PC-9 (cell line): ENCODE data around the gene RCAN1. TPM values are rescaled to one million over a fixed set of nuclear protein-coding genes. Genes with fewer than 3 reads are reported as not detected.
"Not testable (repeated sequence)": the region's sequence is repeated elsewhere in the genome, so short reads cannot be mapped to it uniquely, and the experiment has no call there.

Experiments used
- BruUV-seq: library from RNA; stranded (reverse); fragments of 400-500 nt; replicated peaks from 2 replicates; lab custom pipeline; 2021; lab: Mats Ljungman, UMichigan
- CTCF ChIA-PET: fragments of 300-600 bp; sonication (Branson Sonifier 250); formaldehyde crosslinking; loops from one replicate; lab custom pipeline; 2022; ENCODE audit warnings: antibody characterized with exemption; lab: Charles Lee
- POLR2A ChIA-PET: fragments of 300-600 bp; sonication (Branson Sonifier 250); formaldehyde crosslinking; loops from one replicate; lab custom pipeline; 2022; ENCODE audit warnings: antibody characterized with exemption; ENCODE audit not compliant: unreplicated experiment; lab: Charles Lee
- DNase-seq, 2 experiments: peaks; one replicate each; pipeline versions ENCODE4 v3.0.0 to v3.0.0-alpha.2; 2015 to 2022; ENCODE audit warnings: mixed read lengths in 1 of 2
- H2AFZ ChIP-seq: fragments of 200-600 bp; sonication (generic); 2 replicates; pipeline ENCODE4 v1.8.1; 2017; ENCODE audit warnings: antibody characterized with exemption
- H3F3A ChIP-seq: fragments of 200-600 bp; sonication (generic); 2 replicates; pipeline ENCODE4 v1.8.1; 2017; ENCODE audit warnings: antibody characterized with exemption, mild to moderate bottlenecking, low read depth; ENCODE audit not compliant: insufficient read depth
- H3K27ac ChIP-seq: fragments of 200-600 bp; sonication (generic); 2 replicates; pipeline ENCODE4 v1.6.1; 2016; ENCODE audit warnings: mixed run types
- H3K27me3 ChIP-seq: fragments of 200-600 bp; sonication (generic); 2 replicates; pipeline ENCODE4 v1.6.1; 2016; ENCODE audit warnings: low read depth, mixed run types; ENCODE audit not compliant: insufficient read depth
- H3K36me3 ChIP-seq: fragments of 200-600 bp; sonication (generic); 2 replicates; pipeline ENCODE4 v1.6.1; 2016; ENCODE audit warnings: low read depth, mixed run types
- H3K4me1 ChIP-seq: fragments of 200-600 bp; sonication (generic); replicated peaks from 2 replicates; pipeline ENCODE4 v1.6.1; 2016; ENCODE audit warnings: mixed run types; ENCODE audit not compliant: insufficient read depth
- H3K4me2 ChIP-seq: fragments of 200-600 bp; sonication (generic); 2 replicates; pipeline ENCODE4 v1.6.1; 2017; ENCODE audit warnings: mixed run types
- H3K4me3 ChIP-seq: fragments of 200-600 bp; sonication (generic); 2 replicates; pipeline ENCODE4 v1.6.1; 2016; ENCODE audit warnings: mixed run types
- H3K79me2 ChIP-seq: fragments of 200-600 bp; sonication (generic); 2 replicates; pipeline ENCODE4 v1.6.1; 2017; ENCODE audit warnings: low read depth, mixed run types
- H3K9me2 ChIP-seq: fragments of 200-600 bp; sonication (generic); 2 replicates; pipeline ENCODE4 v1.8.1; 2017; ENCODE audit warnings: mild to moderate bottlenecking; ENCODE audit not compliant: insufficient read depth
- H3K9me3 ChIP-seq: fragments of 200-600 bp; sonication (generic); 2 replicates; pipeline ENCODE4 v1.8.1; 2016; ENCODE audit warnings: low read depth; ENCODE audit not compliant: insufficient read depth
- H4K20me1 ChIP-seq: fragments of 200-600 bp; sonication (generic); 2 replicates; pipeline ENCODE4 v1.8.1; 2017; ENCODE audit not compliant: insufficient read depth
- EZH2 ChIP-seq: fragments of 200-600 bp; sonication (generic); IDR thresholded peaks from 2 replicates; pipeline ENCODE4 v1.8.0; 2017; ENCODE audit warnings: antibody characterized with exemption, low read depth
- intact Hi-C: fragments of 100-400 bp; cut with micrococcal nuclease; formaldehyde crosslinking; loops from one replicate; pipeline ENCODE4 v1.10.0; 2022; ENCODE audit not compliant: unreplicated experiment
- total RNA-seq: library from RNA; stranded (reverse); gene quantifications from 2 replicates; pipeline ENCODE4 v1.2.3, GENCODE V29; 2021
- TF ChIP-seq, protein P1 (sequence below): fragments of 200-600 bp; sonication (generic); conservative IDR thresholded peaks from 2 replicates; pipeline ENCODE4 v1.6.1; 2017; ENCODE audit warnings: mixed run types, antibody characterized with exemption, mild to moderate bottlenecking, moderate library complexity

The RCAN1 gene
- total RNA-seq, 1 experiment from 2014 or later, result 7.2 TPM

DNA sequence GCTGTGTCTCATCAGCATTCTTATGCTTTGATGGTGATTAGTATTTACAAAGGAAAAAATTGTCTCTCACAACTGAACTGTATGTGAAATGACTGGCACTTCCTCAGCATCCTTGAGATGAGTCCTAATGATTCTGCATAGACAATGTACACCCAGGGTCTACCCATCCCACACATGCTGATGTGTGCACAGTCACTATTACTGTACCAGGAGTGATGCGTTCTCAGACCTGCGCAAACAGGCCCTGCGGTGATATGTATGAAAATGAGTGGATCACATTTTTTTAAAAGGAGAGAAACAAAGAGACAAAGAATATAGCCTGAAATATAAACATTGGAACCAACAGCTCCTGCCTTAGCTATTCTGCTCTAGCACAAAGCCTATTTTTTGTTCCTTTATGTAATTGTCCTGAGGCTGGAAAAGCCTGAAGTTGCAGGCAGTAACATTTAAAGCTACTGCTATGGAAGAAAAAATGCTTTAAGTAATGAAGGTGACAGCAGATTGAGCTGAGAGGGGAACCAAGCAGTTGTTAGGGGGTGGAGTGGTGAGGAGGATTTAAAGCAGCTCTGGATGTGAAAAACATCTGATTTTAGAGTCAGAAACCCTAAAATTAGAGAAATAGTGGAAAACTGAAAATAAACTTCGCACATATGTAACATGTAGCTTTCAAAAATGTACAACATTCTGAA, 5.5 kb downstream of the RCAN1 start:
- Histone ChIP-seq H3K9me3 (no peaks in the 10 kb centered on the region), H3F3A (no peaks in the 10 kb centered on the region), H4K20me1 (no peaks in the 10 kb centered on the region), H3K27me3 (no peaks in the 10 kb centered on the region), H3K4me3 (no peak overlapping the region), H3K36me3 (no peaks in the 10 kb centered on the region), H3K27ac (no peak overlapping the region), H3K4me1 (no peaks in the 10 kb centered on the region), H3K9me2 (no peaks in the 10 kb centered on the region), H2AFZ (no peak overlapping the region), H3K79me2 (no peaks in the 10 kb centered on the region), H3K4me2 (no peak overlapping the region)
- DNase-seq, result no peak
- TF ChIP-seq, protein P1, sequence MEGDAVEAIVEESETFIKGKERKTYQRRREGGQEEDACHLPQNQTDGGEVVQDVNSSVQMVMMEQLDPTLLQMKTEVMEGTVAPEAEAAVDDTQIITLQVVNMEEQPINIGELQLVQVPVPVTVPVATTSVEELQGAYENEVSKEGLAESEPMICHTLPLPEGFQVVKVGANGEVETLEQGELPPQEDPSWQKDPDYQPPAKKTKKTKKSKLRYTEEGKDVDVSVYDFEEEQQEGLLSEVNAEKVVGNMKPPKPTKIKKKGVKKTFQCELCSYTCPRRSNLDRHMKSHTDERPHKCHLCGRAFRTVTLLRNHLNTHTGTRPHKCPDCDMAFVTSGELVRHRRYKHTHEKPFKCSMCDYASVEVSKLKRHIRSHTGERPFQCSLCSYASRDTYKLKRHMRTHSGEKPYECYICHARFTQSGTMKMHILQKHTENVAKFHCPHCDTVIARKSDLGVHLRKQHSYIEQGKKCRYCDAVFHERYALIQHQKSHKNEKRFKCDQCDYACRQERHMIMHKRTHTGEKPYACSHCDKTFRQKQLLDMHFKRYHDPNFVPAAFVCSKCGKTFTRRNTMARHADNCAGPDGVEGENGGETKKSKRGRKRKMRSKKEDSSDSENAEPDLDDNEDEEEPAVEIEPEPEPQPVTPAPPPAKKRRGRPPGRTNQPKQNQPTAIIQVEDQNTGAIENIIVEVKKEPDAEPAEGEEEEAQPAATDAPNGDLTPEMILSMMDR, result no peak
- TF ChIP-seq EZH2, result no peak
- BruUV-seq, result no TSS peak
- ChIA-PET CTCF (interaction anchor here (0.6 kb wide), 1 partner anchor 80 kb away, joined by 5 read pairs; no protein-coding TSS in a partner anchor), POLR2A (no interaction called here)
- intact Hi-C loops, result no loop called here

GRCh38 chr21:34607376-34607775, 7.5 kb downstream of the RCAN1 start:
- intact Hi-C loops, CTCF ChIA-PET: not testable (repeated sequence)

DNA sequence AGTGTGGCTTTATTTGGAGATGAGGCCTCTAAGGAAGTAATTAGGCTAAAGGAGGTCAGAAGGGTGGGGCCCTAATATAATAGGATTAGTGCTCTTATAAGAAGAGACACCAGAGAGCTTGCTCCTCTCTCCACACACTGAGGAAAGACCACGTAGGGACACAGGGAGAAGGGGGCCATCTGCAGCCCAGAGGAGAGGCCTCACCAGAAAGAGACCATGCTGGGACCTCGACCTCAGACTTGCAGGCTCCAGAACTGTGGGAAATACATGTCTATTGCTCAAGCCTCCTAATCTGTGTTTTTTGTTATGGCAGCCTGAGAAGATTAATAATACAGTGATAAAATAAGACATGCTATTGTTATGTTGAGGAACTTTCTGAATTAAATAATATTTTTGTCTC, 8.3 kb downstream of the RCAN1 start:
- POLR2A ChIA-PET, result no interaction called here
- H3F3A ChIP-seq, result no peaks in the 10 kb centered on the region
- no peaks in the 10 kb centered on the region for H3K79me2 ChIP-seq
- no peak for DNase-seq
- no peak overlapping the region for H3K27ac ChIP-seq
- H3K4me1 ChIP-seq, result peaks cover 4% of the 10 kb centered on the region; the same call in 1 of the 2 replicates
- H3K4me3 ChIP-seq, result no peak overlapping the region
- TF ChIP-seq, protein P1, result no peak
- no peak for TF ChIP-seq EZH2
- H3K36me3 ChIP-seq, result no peaks in the 10 kb centered on the region
- CTCF ChIA-PET, result no interaction called here
- intact Hi-C loops, result no loop called here
- H3K9me2 ChIP-seq, result no peaks in the 10 kb centered on the region
- no peaks in the 10 kb centered on the region for H3K9me3 ChIP-seq
- H3K4me2 ChIP-seq, result no peak overlapping the region
- no peaks in the 10 kb centered on the region for H3K27me3 ChIP-seq
- no peaks in the 10 kb centered on the region for H4K20me1 ChIP-seq
- BruUV-seq, result no TSS peak
- no peak overlapping the region for H2AFZ ChIP-seq

More at GRCh38 chr21:34607376-34607775, 7.5 kb downstream of the RCAN1 start:
- H3K79me2 ChIP-seq, H4K20me1 ChIP-seq, H3K36me3 ChIP-seq, H3K9me3 ChIP-seq, H3K27ac ChIP-seq, H3K4me1 ChIP-seq, H3K27me3 ChIP-seq, H3K4me2 ChIP-seq, H3K4me3 ChIP-seq, H3F3A ChIP-seq, POLR2A ChIA-PET, H2AFZ ChIP-seq, DNase-seq, BruUV-seq, H3K9me2 ChIP-seq: not testable (repeated sequence)

GRCh38 chr21:34606051-34606450, 8.9 kb downstream of the RCAN1 start:
- no peaks in the 10 kb centered on the region for H3K79me2 ChIP-seq
- no TSS peak for BruUV-seq
- CTCF ChIA-PET, result no interaction called here

DNA sequence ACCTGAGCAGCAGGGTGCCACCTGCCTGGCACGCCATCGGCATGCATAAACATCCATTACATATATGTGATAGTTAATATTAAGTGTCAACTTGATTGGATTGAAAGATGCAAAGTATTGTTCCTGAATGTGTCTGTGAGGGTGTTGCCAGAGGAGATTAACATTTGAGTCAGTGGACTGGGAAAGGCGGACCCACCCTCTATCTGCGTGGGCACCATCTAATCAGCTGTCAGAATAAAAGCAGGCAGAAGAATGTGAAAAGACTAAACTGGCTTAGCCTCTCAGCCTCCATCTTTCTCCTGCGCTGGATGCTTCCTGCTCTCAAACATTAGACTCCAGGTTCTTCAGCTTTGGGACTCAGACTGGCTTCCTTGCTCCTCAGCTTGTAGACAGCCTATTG, 10.0 kb downstream of the RCAN1 start:
- POLR2A ChIA-PET, BruUV-seq, H4K20me1 ChIP-seq, DNase-seq, H2AFZ ChIP-seq, H3K36me3 ChIP-seq, H3K4me3 ChIP-seq, H3K27me3 ChIP-seq, H3K9me2 ChIP-seq, CTCF ChIA-PET, H3K4me2 ChIP-seq, H3K27ac ChIP-seq, H3K79me2 ChIP-seq, H3K4me1 ChIP-seq, H3F3A ChIP-seq, H3K9me3 ChIP-seq, intact Hi-C loops: not testable (repeated sequence)

More at GRCh38 chr21:34606051-34606450, 8.9 kb downstream of the RCAN1 start:
- H3K4me3 ChIP-seq, result no peak overlapping the region
- H3K9me3 ChIP-seq, result no peaks in the 10 kb centered on the region
- no peaks in the 10 kb centered on the region for H4K20me1 ChIP-seq
- H3K9me2 ChIP-seq, result no peaks in the 10 kb centered on the region
- intact Hi-C loops, result no loop called here
- TF ChIP-seq, protein P1, result no peak
- TF ChIP-seq EZH2, result no peak
- no peak overlapping the region for H2AFZ ChIP-seq
- H3K27ac ChIP-seq, result no peak overlapping the region
- no peaks in the 10 kb centered on the region for H3F3A ChIP-seq
- no peaks in the 10 kb centered on the region for H3K27me3 ChIP-seq
- H3K4me2 ChIP-seq, result no peak overlapping the region
- no peaks in the 10 kb centered on the region for H3K36me3 ChIP-seq
- POLR2A ChIA-PET, result no interaction called here
- DNase-seq, result no peak
- peaks cover 4% of the 10 kb centered on the region; the same call in 1 of the 2 replicates for H3K4me1 ChIP-seq
